Measurements from ENCODE around the gene CELF1. TPM values are rescaled to one million over a fixed set of nuclear protein-coding genes. Genes with fewer than 3 reads are reported as not detected.

The CELF1 gene
- total RNA-seq, 1 donor from 2014 or later = 136 TPM

DNA sequence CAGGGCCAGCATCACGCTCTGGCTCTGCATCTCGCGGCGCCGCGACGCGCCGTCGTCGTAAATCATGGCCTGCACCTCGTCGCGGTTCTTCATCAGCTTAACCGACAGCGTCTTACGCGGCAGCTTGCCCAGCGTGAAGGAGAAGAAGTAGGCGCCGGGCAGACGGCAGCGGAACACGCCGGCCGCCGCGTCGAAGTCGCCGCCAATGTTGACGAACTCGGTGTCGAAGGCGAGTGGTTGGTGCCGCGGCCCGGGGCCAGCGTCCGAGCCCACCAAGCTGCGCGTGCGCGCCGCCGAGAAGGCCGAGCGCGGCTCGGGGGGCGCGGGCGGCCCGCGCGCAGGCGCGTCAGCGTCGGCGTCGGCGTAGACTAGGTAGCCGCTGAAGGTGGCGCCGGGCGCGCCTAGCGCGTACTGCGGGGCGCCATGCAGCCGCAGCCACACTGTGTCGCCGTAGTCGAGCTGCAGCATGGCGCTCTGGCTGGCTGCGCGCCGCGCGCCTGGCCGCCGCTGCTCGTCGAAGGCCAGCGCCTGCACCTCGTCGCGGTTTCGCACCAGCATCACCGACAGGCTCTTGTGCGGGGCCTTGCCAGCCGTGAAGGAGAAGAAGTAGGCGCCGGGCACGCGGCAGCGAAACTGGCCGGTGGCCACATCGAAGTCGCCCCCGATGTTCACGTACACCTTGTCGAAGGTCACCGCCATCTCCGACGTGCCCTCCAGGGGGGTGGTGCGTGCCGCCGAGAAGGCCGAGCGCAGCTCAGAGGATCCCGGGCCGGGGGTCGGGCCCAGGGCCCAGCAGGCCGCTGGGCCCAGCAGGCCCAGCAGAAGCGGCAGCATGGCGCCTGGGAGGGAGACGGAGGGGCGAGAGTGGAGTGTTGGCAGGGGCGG is 37.3 kb upstream of the CELF1 start:
- ChIA-PET CTCF (no interaction called here), POLR2A (no interaction called here)
- Mint-ChIP-seq H3K27ac (no peak overlapping the region), H3K4me1 (peaks cover 17% of the 10 kb centered on the region), H3K36me3 (ENCODE audit: low read depth) (no peaks in the 10 kb centered on the region), H3K27me3 (peaks cover 24% of the 10 kb centered on the region), H3K9me3 (no peaks in the 10 kb centered on the region), H3K4me3 (no peak overlapping the region)
- no peak for DNase-seq
- TF ChIP-seq CTCF (IDR thresholded peaks at IDR 0.05) = no peak
- intact Hi-C loops (cut with micrococcal nuclease) = no loop called here
- ATAC-seq (ENCODE audit: low read depth) = no peak

DNA sequence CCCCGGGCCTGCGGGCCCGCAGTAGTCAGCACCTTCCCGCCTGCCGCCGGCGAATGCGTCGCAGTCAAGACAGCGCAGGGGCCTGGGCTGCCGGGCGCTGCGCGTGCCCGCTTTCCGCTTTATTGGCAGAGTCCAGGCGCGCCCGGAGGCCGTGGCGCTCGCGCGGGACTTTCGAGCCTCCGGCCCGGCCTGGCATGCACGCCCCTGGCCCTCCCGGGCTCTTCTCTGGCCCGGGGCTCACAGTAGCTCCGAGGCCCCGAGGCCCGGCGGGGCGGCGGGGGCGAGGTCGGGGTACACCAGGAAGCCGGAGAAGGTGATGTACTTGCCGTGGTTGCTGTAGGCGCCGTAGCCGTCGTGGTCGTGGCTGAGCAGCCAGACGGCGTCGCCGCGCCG is 36.6 kb upstream of the CELF1 start:
- Mint-ChIP-seq H3K4me1 (peaks cover 17% of the 10 kb centered on the region), H3K27ac (no peak overlapping the region), H3K36me3 (ENCODE audit: low read depth) (peaks cover 6% of the 10 kb centered on the region), H3K27me3 (peaks cover 19% of the 10 kb centered on the region), H3K4me3 (no peak overlapping the region), H3K9me3 (no peaks in the 10 kb centered on the region)
- intact Hi-C loops (cut with micrococcal nuclease) = no loop called here
- CTCF ChIA-PET = no interaction called here
- POLR2A ChIA-PET = no interaction called here
- ATAC-seq (ENCODE audit: low read depth) = no peak
- DNase-seq = no peak
- no peak for TF ChIP-seq CTCF (IDR thresholded peaks at IDR 0.05)

DNA sequence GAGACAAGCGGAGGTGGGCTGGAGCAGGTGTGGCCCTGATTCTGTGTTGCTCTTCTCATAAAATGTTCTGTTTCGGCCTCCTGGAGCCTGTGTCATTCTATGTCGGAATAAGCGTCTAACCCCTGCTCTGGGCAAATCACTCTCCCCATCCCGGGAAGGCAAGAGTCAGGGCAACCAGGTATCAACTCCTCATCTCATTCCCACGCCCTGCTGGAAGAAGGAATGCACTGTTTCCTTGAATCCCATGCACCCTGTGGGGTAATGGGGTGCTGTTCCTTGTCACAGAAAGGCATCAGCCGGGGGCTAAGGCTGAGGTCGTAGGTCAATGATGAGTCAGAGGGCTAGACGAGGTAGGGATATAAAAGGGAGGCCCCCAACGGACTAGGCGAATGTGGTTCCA is 36.2 kb upstream of the CELF1 start:
- intact Hi-C loops (cut with micrococcal nuclease) = no loop called here
- TF ChIP-seq CTCF (IDR thresholded peaks at IDR 0.05) = no peak
- ATAC-seq (ENCODE audit: low read depth) (no peak), DNase-seq (no peak)
- ChIA-PET CTCF (no interaction called here), POLR2A (no interaction called here)
- H3K36me3 Mint-ChIP-seq (ENCODE audit: low read depth) = peaks cover 11% of the 10 kb centered on the region
- H3K27me3 Mint-ChIP-seq = peaks cover 16% of the 10 kb centered on the region
- peaks cover 15% of the 10 kb centered on the region for H3K4me1 Mint-ChIP-seq
- H3K4me3 Mint-ChIP-seq = no peak overlapping the region
- no peaks in the 10 kb centered on the region for H3K9me3 Mint-ChIP-seq
- no peak overlapping the region for H3K27ac Mint-ChIP-seq

DNA sequence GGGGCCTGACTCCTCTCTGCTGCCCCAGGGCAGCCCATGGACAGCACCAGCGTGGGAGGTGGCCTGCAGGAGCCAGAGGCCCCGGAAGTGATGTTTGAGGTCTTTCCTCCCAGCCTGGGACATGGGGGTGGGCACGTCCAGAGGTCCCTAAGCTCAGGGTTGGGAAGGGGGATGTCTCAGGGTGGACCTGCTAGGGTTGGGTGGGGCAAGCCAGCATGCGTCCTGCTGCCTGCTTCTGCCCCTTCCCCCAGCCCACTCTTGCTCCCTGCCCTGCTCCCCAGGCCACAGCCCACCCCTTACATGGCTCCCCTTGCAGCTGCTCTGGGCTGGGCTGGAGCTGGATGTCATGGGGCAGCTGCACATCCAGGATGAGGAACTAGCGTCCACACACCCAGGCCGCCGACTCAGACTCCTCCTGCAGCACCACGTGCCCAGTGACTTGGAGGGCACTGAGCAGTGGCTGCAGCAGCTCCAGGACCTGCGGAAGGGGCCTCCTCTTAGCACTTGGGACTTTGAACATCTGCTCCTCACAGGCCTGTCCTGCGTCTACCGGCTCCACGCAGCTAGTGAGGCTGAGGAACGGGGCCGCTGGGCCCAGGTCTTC is 34.9 kb upstream of the CELF1 start:
- Mint-ChIP-seq H3K4me3 (no peak overlapping the region), H3K27ac (no peak overlapping the region), H3K36me3 (ENCODE audit: low read depth) (peaks cover 24% of the 10 kb centered on the region), H3K27me3 (peaks cover 6% of the 10 kb centered on the region), H3K4me1 (peaks cover 6% of the 10 kb centered on the region), H3K9me3 (no peaks in the 10 kb centered on the region)
- ChIA-PET POLR2A (no interaction called here), CTCF (no interaction called here)
- intact Hi-C loops (cut with micrococcal nuclease) = no loop called here
- ATAC-seq (ENCODE audit: low read depth) = no peak
- DNase-seq = no peak
- no peak for TF ChIP-seq CTCF (IDR thresholded peaks at IDR 0.05)

- ATAC-seq (ENCODE audit: low read depth) = no peak
- Mint-ChIP-seq H3K4me3 (no peak overlapping the region), H3K27me3 (no peaks in the 10 kb centered on the region), H3K4me1 (peaks cover 3% of the 10 kb centered on the region), H3K27ac (no peak overlapping the region), H3K36me3 (ENCODE audit: low read depth) (peaks cover 30% of the 10 kb centered on the region), H3K9me3 (no peaks in the 10 kb centered on the region)
- intact Hi-C loops (cut with micrococcal nuclease) = no loop called here
- ChIA-PET CTCF (no interaction called here), POLR2A (no interaction called here)
- DNase-seq = no peak
- no peak for TF ChIP-seq CTCF (IDR thresholded peaks at IDR 0.05)
Measured at GRCh38 chr11:47587039-47587716, 34.2 kb upstream of the CELF1 start.
